Measurements from ENCODE around the gene PCGF3.

- TF ChIP-seq POLR2AphosphoS5 (IDR thresholded peaks at IDR 0.05) (no peak), CTCF (IDR thresholded peaks at IDR 0.05) (no peak), POLR2A (IDR thresholded peaks at IDR 0.05) (no peak)
Observed at GRCh38 chr4:686413-687040, 19.1 kb upstream of the PCGF3 start.

Measured in prostate gland (tissue), 2 donors.